ENCODE results near the gene CABP1. TPM values are rescaled to one million over a fixed set of nuclear protein-coding genes. Genes with fewer than 3 reads are reported as not detected.

The CABP1 gene
- not detected in 2 replicates for total RNA-seq (2016; rRNA removed; fragmentation: Illumina TruSeq; extraction: Trizol)
- not detected in 2 replicates for total RNA-seq (2016; cell fraction: cytosol; rRNA removed; fragmentation: Illumina TruSeq; extraction: Trizol; ENCODE audit: low read depth)
- not detected in 2 replicates for total RNA-seq (2016; cell fraction: insoluble cytoplasmic fraction; rRNA removed; fragmentation: Illumina TruSeq; extraction: Trizol)
- not detected in 2 replicates for total RNA-seq (2016; cell fraction: membrane; rRNA removed; fragmentation: Illumina TruSeq; extraction: Trizol)
- total RNA-seq (2016; cell fraction: nucleus; rRNA removed; fragmentation: Illumina TruSeq; extraction: Trizol) = not detected in 2 replicates
- not detected in 2 replicates for polyA plus RNA-seq (2011; rRNA removed)
- polyA plus RNA-seq (2011; cell fraction: cytosol; rRNA removed) = 0.03 and 0.04 TPM in 2 replicates
- not detected in 2 replicates for polyA plus RNA-seq (2011; cell fraction: nucleus; rRNA removed)
- 0.07 TPM in 1 of 2 replicates, not detected in the other for polyA plus RNA-seq (2012)
- not detected in 2 replicates for polyA plus RNA-seq (2016; cell fraction: cytosol; fragmentation: Illumina TruSeq; extraction: Trizol; ENCODE audit: low read depth)
- polyA plus RNA-seq (2016; cell fraction: insoluble cytoplasmic fraction; fragmentation: Illumina TruSeq; extraction: Trizol; ENCODE audit: low read depth) = not detected in 2 replicates
- not detected in 2 replicates for polyA plus RNA-seq (2016; cell fraction: membrane; fragmentation: Illumina TruSeq; extraction: Trizol; ENCODE audit: low read depth)
- polyA plus RNA-seq (2016; cell fraction: nucleus; fragmentation: Illumina TruSeq; extraction: Trizol; ENCODE audit: insufficient read depth, low read depth) = not detected in 2 replicates
- polyA minus RNA-seq (2011; rRNA and poly(A)+ RNA removed; ENCODE audit: low replicate concordance) = 0.22 TPM in 1 of 2 replicates, not detected in the other
- not detected in 2 replicates for polyA minus RNA-seq (2011; cell fraction: cytosol; rRNA and poly(A)+ RNA removed)
- not detected in 2 replicates for polyA minus RNA-seq (2011; cell fraction: nucleus; rRNA and poly(A)+ RNA removed)
- Bru-seq, nascent RNA = not detected
- BruChase-seq, experiment 1, labeled RNA remaining after a 6-hour chase = percentile 4 among the genes with signal in this experiment
- BruChase-seq, experiment 2, labeled RNA remaining after a 2-hour chase = percentile 9 among the genes with signal in this experiment
- long read RNA-seq, experiment 1 = 0 reads
- long read RNA-seq, experiment 2 = 0 reads

GRCh38 chr12:120639771-120640721, at the start of gene CABP1:
CABP1 (plus strand) TSS chr12:120640626; CDS start chr12:120640686, 60 bp downstream.
- H3K4me2 ChIP-seq (ENCODE audit: low read depth, low read length) = peak within 1 kb of the TSS; percentile 77
- no peak within 1 kb of the TSS for H3K9ac ChIP-seq (ENCODE audit: insufficient read depth, low read depth, low read length)
- no peaks in the 10 kb centered on the region for H3K36me3 ChIP-seq (replicated peaks in 1 of 2; ENCODE audit: control insufficient read depth in 1 of 2, insufficient read depth in 2 of 2, low read length in 2 of 2)
- H3K4me3 ChIP-seq (replicated peaks in 1 of 3; ENCODE audit: insufficient read depth in 1 of 3, low read depth in 2 of 3, low read length in 3 of 3) = peak within 1 kb of the TSS; percentile 24 to 64 (median 48); a peak in 5 of 6 replicates
- H3K79me2 ChIP-seq (ENCODE audit: insufficient read depth, low read length) = no peaks in the 10 kb centered on the region
- no peaks in the 10 kb centered on the region for H3K9me3 ChIP-seq (ENCODE audit: low read length)
- DNase-seq (ENCODE audit: low spot score) (peak; percentile 7), ATAC-seq (peak; percentile 78), FAIRE-seq (no peak)
- H3K4me1 ChIP-seq (ENCODE audit: insufficient read depth, low read length) = peaks cover 15% of the 10 kb centered on the region
- H2AFZ ChIP-seq (ENCODE audit: low read length) = no peak within 1 kb of the TSS
- CTCF ChIA-PET (ENCODE audit: low intra/inter-chr PET ratio, low total read pairs) = no interaction called here
- 14% methylated on average over 19 of the region's 56 CpGs for WGBS (ENCODE audit: low lambda C conversion rate)
- intact Hi-C loops (cut with micrococcal nuclease; ENCODE audit: unreplicated experiment) = no loop called here
- H3K27ac ChIP-seq (ENCODE audit: extremely low read length, insufficient read depth, low read length) = no peak within 1 kb of the TSS
- in situ Hi-C loops (cut with HindIII; ENCODE audit: extremely low pct_ligation_motif_present, low pct_unique_long_range_greater_than_20kb) = no loop called here
- no TSS peak for BruUV-seq (replicated peaks)
- H3K27me3 ChIP-seq (ENCODE audit: control insufficient read depth in 1 of 2, insufficient read depth in 2 of 2, low read length in 2 of 2) = peaks cover 10 to 51% of the 10 kb centered on the region in 2 experiments; a peak in 4 of 5 replicates
- peaks cover 6% of the 10 kb centered on the region; the same call in 1 of the 2 replicates for H4K20me1 ChIP-seq (ENCODE audit: insufficient read depth, low read length)
- POLR2A ChIA-PET = no interaction called here
- TF ChIP-seq SP1 (IDR thresholded peaks at IDR 0.05) = no peak
- TF ChIP-seq SP1 (CRISPR knock-in tag; IDR thresholded peaks at IDR 0.05) = peak; percentile 39; the same call in 1 of the 2 replicates
- TF ChIP-seq ZNF543 (CRISPR knock-in tag; IDR thresholded peaks at IDR 0.05) = no peak
- TF ChIP-seq KLF16 (CRISPR knock-in tag; IDR thresholded peaks at IDR 0.05) = 0 out of 4 replicates have a peak, but pooled peaks of 1 of the 2 experiments have one; percentile 22
- TF ChIP-seq CTCF (CRISPR knock-in tag; IDR thresholded peaks at IDR 0.05) = peak; percentile 65
- TF ChIP-seq ZEB1 (IDR thresholded peaks at IDR 0.05; ENCODE audit: insufficient replicate concordance, low read depth) = peak; percentile 20
- no peak for TF ChIP-seq ELK4 (CRISPR knock-in tag; IDR thresholded peaks at IDR 0.05; ENCODE audit: borderline replicate concordance)
- TF ChIP-seq HIVEP1 (CRISPR knock-in tag; IDR thresholded peaks at IDR 0.05) = no peak
- peak; percentile 62; the same call in 1 of the 2 replicates for TF ChIP-seq MYC (CRISPR knock-in tag; IDR thresholded peaks at IDR 0.05; ENCODE audit: borderline replicate concordance)
- TF ChIP-seq SAP130 (CRISPR knock-in tag; IDR thresholded peaks at IDR 0.05; ENCODE audit: low read depth) = peak; percentile 48; the same call in 1 of the 2 replicates
- TF ChIP-seq CSRNP2 (CRISPR knock-in tag; conservative IDR thresholded peaks at IDR 0.05; ENCODE audit: low read depth) = no peak
